ENCODE results near the gene TBC1D2B.
"Not testable (repeated sequence)": the region's sequence is repeated elsewhere in the genome, so short reads cannot be mapped to it uniquely, and the experiment has no call there.

Gene TBC1D2B

GRCh38 chr15:77985031-77985930, 92.2 kb downstream of the TBC1D2B start:
- no peak for DNase-seq

GRCh38 chr15:77984446-77984861, 93.1 kb downstream of the TBC1D2B start:
- DNase-seq, result no peak

- no peak for DNase-seq
Measured at GRCh38 chr15:77983708-77984445, 93.6 kb downstream of the TBC1D2B start.

- no peak for DNase-seq
Measured at GRCh38 chr15:77983091-77983707, 94.3 kb downstream of the TBC1D2B start.

- DNase-seq, result no peak
Measured at GRCh38 chr15:77982127-77982490, 95.4 kb downstream of the TBC1D2B start.

GRCh38 chr15:77981281-77982126, 96.0 kb downstream of the TBC1D2B start:
- DNase-seq, result no peak

- DNase-seq, result not testable (repeated sequence)
Measured at GRCh38 chr15:77980674-77981073, 96.8 kb downstream of the TBC1D2B start.

GRCh38 chr15:77980098-77980497, 97.4 kb downstream of the TBC1D2B start:
- DNase-seq, result no peak

- DNase-seq, result not testable (repeated sequence)
Measured at GRCh38 chr15:77979157-77979556, 98.4 kb downstream of the TBC1D2B start.

GRCh38 chr15:77978759-77979145, 98.8 kb downstream of the TBC1D2B start:
- not testable (repeated sequence) for DNase-seq

- DNase-seq, result not testable (repeated sequence)
Measured at GRCh38 chr15:77977903-77978758, 99.4 kb downstream of the TBC1D2B start.

- not testable (repeated sequence) for DNase-seq
Measured at GRCh38 chr15:77976760-77977525, 100.6 kb downstream of the TBC1D2B start.

- DNase-seq, result not testable (repeated sequence)
Measured at GRCh38 chr15:77976095-77976450, 101.4 kb downstream of the TBC1D2B start.

- DNase-seq, result no peak
Measured at GRCh38 chr15:77975332-77976094, 102.0 kb downstream of the TBC1D2B start.

- no peak for DNase-seq
Measured at GRCh38 chr15:77974416-77975331, 102.8 kb downstream of the TBC1D2B start.

- no peak for DNase-seq
Measured at GRCh38 chr15:77974098-77974414, 103.5 kb downstream of the TBC1D2B start.

GRCh38 chr15:77973273-77974097, 104.0 kb downstream of the TBC1D2B start:
- DNase-seq, result not testable (repeated sequence)

- DNase-seq, result not testable (repeated sequence)
Measured at GRCh38 chr15:77972706-77973105, 104.8 kb downstream of the TBC1D2B start.
